CD14-positive monocyte (primary cell): ENCODE data around the gene PANK2. TPM values are rescaled to one million over a fixed set of nuclear protein-coding genes. Genes with fewer than 3 reads are reported as not detected.
A peak's percentile ranks its signal among the peaks of the same experiment; 100 is the strongest.

ENCODE experiments used
- DNase-seq, 3 donors: peaks; one replicate each; pipeline ENCODE4 v3.0.0-alpha.2; 2011 to 2022
- H2AFZ ChIP-seq: 2 replicates; pipeline ENCODE4 v1.6.0; 2012; ENCODE audit warnings: mild to moderate bottlenecking, low read depth, low read length, inconsistent platforms; ENCODE audit not compliant: insufficient read depth, poor library complexity, severe bottlenecking
- H3K27ac ChIP-seq, 2 donors: 1 replicate in 1 of 2; 2 replicates in 1 of 2; pipeline ENCODE4 v1.5.1; 2012 to 2013; ENCODE audit warnings: low read length in 2 of 2, control low read depth in 1 of 2, inconsistent platforms in 1 of 2, low read depth in 1 of 2, mild to moderate bottlenecking in 1 of 2
- H3K27me3 ChIP-seq, 2 donors: one replicate each; pipeline versions ENCODE4 v1.6.0 to v1.6.1; 2011 to 2013; ENCODE audit warnings: low read length in 2 of 2; ENCODE audit not compliant: control insufficient read depth in 2 of 2, insufficient read depth in 2 of 2
- H3K36me3 ChIP-seq, 2 donors: replicated peaks in 1 of 2; 1 replicate in 1 of 2; 2 replicates in 1 of 2; pipeline versions ENCODE4 v1.5.1 to v1.6.1; 2012 to 2013; ENCODE audit warnings: low read length in 2 of 2, control low read depth in 1 of 2, inconsistent platforms in 1 of 2, mild to moderate bottlenecking in 1 of 2; ENCODE audit not compliant: insufficient read depth in 2 of 2, control insufficient read depth in 1 of 2
- H3K4me1 ChIP-seq, 2 donors: 1 replicate in 1 of 2; 2 replicates in 1 of 2; pipeline versions ENCODE4 v1.5.1 to v1.6.1; 2012 to 2013; ENCODE audit warnings: low read length in 2 of 2, control low read depth in 1 of 2, inconsistent platforms in 1 of 2, mild to moderate bottlenecking in 1 of 2, moderate library complexity in 1 of 2; ENCODE audit not compliant: insufficient read depth in 2 of 2, control insufficient read depth in 1 of 2
- H3K4me2 ChIP-seq: replicated peaks from 2 replicates; pipeline ENCODE3; 2012; ENCODE audit warnings: low read length, moderate library complexity, mild to moderate bottlenecking; ENCODE audit not compliant: poor library complexity, severe bottlenecking; ENCODE audit errors: extremely low read depth
- H3K4me3 ChIP-seq, 3 experiments: fragments of 200-600 bp in 1 of 3; sonication (generic) in 1 of 3; replicated peaks in 1 of 3; 1 replicate in 2 of 3; 2 replicates in 1 of 3; pipeline ENCODE4 v1.5.1; 2011 to 2013; ENCODE audit warnings: low read length in 3 of 3, mild to moderate bottlenecking in 3 of 3, control low read depth in 2 of 3, low read depth in 2 of 3, inconsistent platforms in 1 of 3, moderate library complexity in 1 of 3
- H3K79me2 ChIP-seq: 2 replicates; pipeline ENCODE4 v1.6.0; 2012; ENCODE audit warnings: mild to moderate bottlenecking, control low read depth, inconsistent platforms, low read length, moderate library complexity; ENCODE audit not compliant: insufficient read depth
- H3K9ac ChIP-seq: 2 replicates; pipeline ENCODE4 v1.6.0; 2017; ENCODE audit warnings: low read length, mild to moderate bottlenecking; ENCODE audit not compliant: insufficient read depth, poor library complexity, severe bottlenecking
- H3K9me3 ChIP-seq, 2 donors: replicated peaks in 1 of 2; 1 replicate in 1 of 2; 2 replicates in 1 of 2; pipeline versions ENCODE4 v1.5.1 to v1.6.1; 2012 to 2013; ENCODE audit warnings: low read length in 2 of 2, control low read depth in 1 of 2; ENCODE audit not compliant: control insufficient read depth in 1 of 2, insufficient read depth in 1 of 2
- H4K20me1 ChIP-seq: 2 replicates; pipeline ENCODE4 v1.6.0; 2012; ENCODE audit warnings: mild to moderate bottlenecking, low read length, control low read depth, moderate library complexity; ENCODE audit not compliant: insufficient read depth
- H3K27ac Mint-ChIP-seq, 7 donors: one replicate each; pipeline ENCODE4 v1.8.0; 2020; ENCODE audit warnings: mild to moderate bottlenecking in 7 of 7, mixed read lengths in 7 of 7, moderate library complexity in 6 of 7, inconsistent platforms in 2 of 7
- H3K27me3 Mint-ChIP-seq, 3 donors: one replicate each; pipeline ENCODE4 v1.8.0; 2021 to 2022; ENCODE audit warnings: low read depth in 3 of 3, mild to moderate bottlenecking in 3 of 3, mixed read lengths in 3 of 3, moderate library complexity in 3 of 3, inconsistent platforms in 1 of 3
- H3K36me3 Mint-ChIP-seq, 2 donors: one replicate each; pipeline ENCODE4 v1.8.0; 2020; ENCODE audit warnings: mixed read lengths in 2 of 2, inconsistent platforms in 1 of 2, mild to moderate bottlenecking in 1 of 2
- H3K4me1 Mint-ChIP-seq: one replicate; pipeline ENCODE4 v1.8.0; 2020; ENCODE audit warnings: mild to moderate bottlenecking, mixed read lengths
- H3K4me3 Mint-ChIP-seq, 2 donors: one replicate each; pipeline ENCODE4 v1.8.0; 2020; ENCODE audit warnings: mild to moderate bottlenecking in 2 of 2, mixed read lengths in 2 of 2, moderate library complexity in 1 of 2
- H3K9me3 Mint-ChIP-seq, 7 donors: one replicate each; pipeline ENCODE4 v1.8.0; 2020 to 2022; ENCODE audit warnings: mixed read lengths in 7 of 7, mild to moderate bottlenecking in 6 of 7, moderate library complexity in 6 of 7, inconsistent platforms in 2 of 7
- CTCF ChIP-seq: fragments of 200-600 bp; IDR thresholded peaks from one replicate; pipeline ENCODE4 v1.8.0; 2022; ENCODE audit warnings: antibody characterized with exemption, mild to moderate bottlenecking
- WGBS: methylation state at CpG from one replicate; pipeline ENCODE4 v1.1.5; 2013; ENCODE audit warnings: missing lambda C conversion rate; ENCODE audit not compliant: insufficient coverage; 5-methylcytosine and 5-hydroxymethylcytosine counted together
- intact Hi-C, 2 donors: fragments of 100-400 bp; cut with micrococcal nuclease; formaldehyde crosslinking; loops; one replicate each; pipeline versions ENCODE4 v1.15.0 to v1.15.1; 2023
- polyA plus RNA-seq, 3 donors: library from polyadenylated mRNA; depleted of rRNA in 1 of 3; unstranded in 2 of 3; stranded (reverse) in 1 of 3; fragments of 300-500 nt in 2 of 3; fragments of >200 nt in 1 of 3; fragmentation: Illumina TruSeq in 2 of 3; gene quantifications; 1 replicate in 2 of 3; 2 replicates in 1 of 3; pipeline ENCODE4 v1.2.3, GENCODE V29; 2012 to 2021

PANK2 gene
- polyA plus RNA-seq, 3 donors, result 36.8 to 65.7 (median 48.0) TPM

GRCh38 chr20:3922223-3922982 is 33.2 kb downstream of the PANK2 start:
- intact Hi-C loops, result loop anchor here (10.0 kb wide), 2 partner anchors 162 to 172 kb away; no protein-coding TSS in a partner anchor
- peaks cover 61 to 73% of the 10 kb centered on the region in 2 donors for H3K36me3 ChIP-seq
- H3K27me3 ChIP-seq, result no peaks in the 10 kb centered on the region
- peaks cover 51 to 52% of the 10 kb centered on the region in 2 donors for H3K4me1 ChIP-seq
- Mint-ChIP-seq H3K27me3 (peaks cover 0 to 3% (median 0%) of the 10 kb centered on the region in 3 donors), H3K4me1 (peaks cover 53% of the 10 kb centered on the region), H3K27ac (peak overlapping the region; percentile 24 to 87 (median 68)), H3K4me3 (no peak overlapping the region), H3K36me3 (peaks cover 67 to 81% of the 10 kb centered on the region in 2 donors), H3K9me3 (no peaks in the 10 kb centered on the region)
- 95% methylated on average over 12 of the region's 13 CpGs for WGBS
- no peak overlapping the region for H3K9ac ChIP-seq
- peaks cover 98% of the 10 kb centered on the region for H4K20me1 ChIP-seq
- no peak overlapping the region for H3K4me2 ChIP-seq
- H3K4me3 ChIP-seq, result no peak overlapping the region
- TF ChIP-seq CTCF, result no peak
- no peak overlapping the region for H2AFZ ChIP-seq
- no peaks in the 10 kb centered on the region for H3K9me3 ChIP-seq
- peaks cover 94% of the 10 kb centered on the region for H3K79me2 ChIP-seq
- no peak for DNase-seq
- H3K27ac ChIP-seq, result peak overlapping the region; percentile 1 to 84

- intact Hi-C loops, result loop anchor here (10.0 kb wide), 2 partner anchors 162 to 172 kb away; no protein-coding TSS in a partner anchor
- peak overlapping the region; percentile 32 to 87 (median 65) for H3K27ac Mint-ChIP-seq
- Histone ChIP-seq H3K9me3 (no peaks in the 10 kb centered on the region), H3K4me2 (no peak overlapping the region), H3K27me3 (no peaks in the 10 kb centered on the region), H3K4me1 (peaks cover 57% of the 10 kb centered on the region in 2 donors), H3K4me3 (no peak overlapping the region), H2AFZ (no peak overlapping the region), H3K9ac (no peak overlapping the region), H3K79me2 (peaks cover 96% of the 10 kb centered on the region), H4K20me1 (peaks cover 99% of the 10 kb centered on the region), H3K27ac (peak overlapping the region; percentile 1 to 84), H3K36me3 (peaks cover 61 to 69% of the 10 kb centered on the region in 2 donors)
- no peak for DNase-seq
- peaks cover 0 to 3% (median 0%) of the 10 kb centered on the region in 3 donors for H3K27me3 Mint-ChIP-seq
- no peak for TF ChIP-seq CTCF
- peaks cover 65 to 78% of the 10 kb centered on the region in 2 donors for H3K36me3 Mint-ChIP-seq
- H3K4me3 Mint-ChIP-seq, result no peak overlapping the region
- H3K9me3 Mint-ChIP-seq, result no peaks in the 10 kb centered on the region
- 100% methylated on average over 1 of the region's 4 CpGs for WGBS
- H3K4me1 Mint-ChIP-seq, result peaks cover 59% of the 10 kb centered on the region
These were observed 33.8 kb downstream of the PANK2 start for GRCh38 chr20:3922983-3923339.
